A549 (cell line): Measurements from ENCODE around the gene TCTN3. TPM values are rescaled to one million over a fixed set of nuclear protein-coding genes. Genes with fewer than 3 reads are reported as not detected.
A peak's percentile ranks its signal among the peaks of the same experiment; 100 is the strongest.

Source experiments
- ATAC-seq, 2 experiments: fragments of 200-7000 bp in 1 of 2; fragments of >200 bp in 1 of 2; cut with Nextera tagmentation in 1 of 2; cut with Tn5 transposase in 1 of 2; 3 replicates each; pipeline versions ENCODE4 v1.8.0 to v1.9.1; 2018 to 2020; ENCODE audit warnings: mild to moderate bottlenecking in 1 of 2, moderate library complexity in 1 of 2
- CTCF ChIA-PET: fragments of 300-600 bp; sonication (Branson Sonifier 250); formaldehyde crosslinking; extraction: SDS; loops from one replicate; lab custom pipeline; 2021; ENCODE audit warnings: antibody characterized with exemption, inconsistent platforms; lab: Yijun Ruan, JAX
- POLR2A ChIA-PET: fragments of 350-600 bp; formaldehyde crosslinking; extraction: SDS; loops from one replicate; lab custom pipeline; 2021; ENCODE audit warnings: antibody characterized with exemption, inconsistent platforms; lab: Yijun Ruan, JAX
- DNase-seq, 2 experiments: peaks; one replicate each; pipeline versions ENCODE4 v3.0.0 to v3.0.0-alpha.2; 2011 to 2016; ENCODE audit warnings: low read depth in 1 of 2, low spot score in 1 of 2
- FAIRE-seq: peaks from 2 replicates; lab custom pipeline; 2011; peaks lifted over from hg19 to GRCh38; lab: Jason Lieb, UNC
- H3K27ac ChIP-seq, 2 experiments: fragments of >200 bp; sonication (Bioruptor Twin); formaldehyde crosslinking; 3 replicates each; pipeline ENCODE4 v1.5.1; 2016 to 2017
- H3K4me1 ChIP-seq: fragments of >200 bp; sonication (Bioruptor Twin); formaldehyde crosslinking; 3 replicates; pipeline ENCODE4 v1.6.1; 2016
- H3K4me2 ChIP-seq: fragments of >200 bp; sonication (Bioruptor Twin); formaldehyde crosslinking; 3 replicates; pipeline ENCODE4 v1.6.1; 2016
- H3K4me3 ChIP-seq: fragments of >200 bp; sonication (Bioruptor Twin); formaldehyde crosslinking; 3 replicates; pipeline ENCODE4 v1.5.1; 2016
- H3K9me3 ChIP-seq: fragments of >200 bp; sonication (Bioruptor Twin); formaldehyde crosslinking; 3 replicates; pipeline ENCODE4 v1.6.1; 2016
- CBX2 ChIP-seq: fragments of 200-600 bp; sonication (generic); IDR thresholded peaks from 2 replicates; pipeline ENCODE4 v1.6.1; 2016; ENCODE audit warnings: low read depth, mild to moderate bottlenecking, borderline replicate concordance
- CEBPB ChIP-seq, 2 experiments: fragments of >200 bp in 1 of 2; sonication (Bioruptor Twin) in 1 of 2; formaldehyde crosslinking in 1 of 2; IDR thresholded peaks; 2 replicates each; pipeline ENCODE4 v1.6.1; 2012 to 2016
- CHD4 ChIP-seq: fragments of 200-600 bp; sonication (generic); IDR thresholded peaks from 2 replicates; pipeline ENCODE4 v1.6.1; 2016; ENCODE audit warnings: antibody characterized with exemption, mild to moderate bottlenecking, borderline replicate concordance
- EHF ChIP-seq: fragments of 250-450 bp; sonication (Bioruptor Pico); IDR thresholded peaks from 2 replicates; pipeline ENCODE4 v1.5.0; 2020; ENCODE audit warnings: mild to moderate bottlenecking
- EHMT2 ChIP-seq: fragments of 200-600 bp; sonication (generic); IDR thresholded peaks from 2 replicates; pipeline ENCODE4 v1.6.1; 2016; ENCODE audit warnings: antibody characterized with exemption, low read depth, mild to moderate bottlenecking, moderate library complexity
- EP300 ChIP-seq, 2 experiments: fragments of >200 bp; sonication (Bioruptor Twin); formaldehyde crosslinking; IDR thresholded peaks; 2 replicates in 1 of 2; 3 replicates in 1 of 2; pipeline ENCODE4 v1.6.1; 2016 to 2017
- FOSB ChIP-seq: fragments of 250-450 bp; sonication (Bioruptor Pico); IDR thresholded peaks from 2 replicates; pipeline ENCODE4 v1.5.0; 2020; ENCODE audit warnings: mild to moderate bottlenecking, moderate library complexity
- FOSL2 ChIP-seq, 2 experiments: fragments of 450-650 bp in 1 of 2; fragments of >200 bp in 1 of 2; sonication (Bioruptor Twin) in 1 of 2; formaldehyde crosslinking; IDR thresholded peaks; 2 replicates each; pipeline versions ENCODE4 v1.5.0 to v1.6.1; 2016 to 2020; ENCODE audit warnings: mild to moderate bottlenecking in 1 of 2, moderate library complexity in 1 of 2
- FOXS1 ChIP-seq: fragments of 250-450 bp; sonication (Bioruptor Pico); IDR thresholded peaks from 2 replicates; pipeline ENCODE4 v1.5.0; 2020; ENCODE audit warnings: mild to moderate bottlenecking, moderate library complexity
- HDAC2 ChIP-seq: fragments of 200-600 bp; sonication (generic); IDR thresholded peaks from 2 replicates; pipeline ENCODE4 v1.6.1; 2016
- HOXB5 ChIP-seq: fragments of 250-450 bp; sonication (Bioruptor Pico); IDR thresholded peaks from 2 replicates; pipeline ENCODE4 v1.5.0; 2020; ENCODE audit warnings: mild to moderate bottlenecking, moderate library complexity
- JUN ChIP-seq, 2 experiments: fragments of >200 bp; sonication (Bioruptor Twin); formaldehyde crosslinking; IDR thresholded peaks; 2 replicates in 1 of 2; 3 replicates in 1 of 2; pipeline ENCODE4 v1.6.1; 2016 to 2017
- JUNB ChIP-seq: fragments of >200 bp; sonication (Bioruptor Twin); formaldehyde crosslinking; IDR thresholded peaks from 2 replicates; pipeline ENCODE4 v1.6.1; 2016
- KDM5A ChIP-seq: fragments of 200-600 bp; sonication (generic); IDR thresholded peaks from 2 replicates; pipeline ENCODE4 v1.6.1; 2016; ENCODE audit warnings: antibody characterized with exemption, mild to moderate bottlenecking
- MYC ChIP-seq: IDR thresholded peaks from 2 replicates; pipeline ENCODE4 v1.6.1; 2012; ENCODE audit warnings: mild to moderate bottlenecking, inconsistent platforms, low read length, improper control_type of control experiment, borderline replicate concordance
- PHF8 ChIP-seq: fragments of 200-600 bp; sonication (generic); IDR thresholded peaks from 2 replicates; pipeline ENCODE4 v1.6.1; 2016; ENCODE audit warnings: low read depth, mild to moderate bottlenecking, antibody characterized with exemption, moderate library complexity, borderline replicate concordance
- RCOR1 ChIP-seq: fragments of 150-350 bp; IDR thresholded peaks from 2 replicates; pipeline ENCODE4 v1.6.1; 2014; ENCODE audit warnings: antibody characterized with exemption, low read length, low read depth
- RFX5 ChIP-seq: fragments of 450-650 bp; IDR thresholded peaks from 2 replicates; pipeline ENCODE4 v1.7.1; 2014; ENCODE audit warnings: antibody characterized with exemption, mild to moderate bottlenecking, moderate library complexity
- SMC3 ChIP-seq: fragments of >200 bp; sonication (Bioruptor Twin); formaldehyde crosslinking; IDR thresholded peaks from 3 replicates; pipeline ENCODE4 v1.6.1; 2018; ENCODE audit warnings: inconsistent platforms
- ZFP36 ChIP-seq: fragments of 450-650 bp; IDR thresholded peaks from 2 replicates; pipeline ENCODE4 v1.6.1; 2014; ENCODE audit warnings: borderline replicate concordance; ENCODE audit not compliant: partially characterized antibody
- WGBS: methylation state at CpG from one replicate; pipeline ENCODE4 v1.1.6; 2017; ENCODE audit errors: missing lambda C conversion rate; 5-methylcytosine and 5-hydroxymethylcytosine counted together
- polyA plus RNA-seq, 4 experiments: library from polyadenylated mRNA; depleted of rRNA in 3 of 4; stranded (reverse); fragments of >200 nt; fragmentation: RNase III in 1 of 4; extraction: RNeasy Plus Mini Kit Qiagen cat#74134 plus additional on column Dnase treatment in 1 of 4; gene quantifications; 2 replicates in 3 of 4; 3 replicates in 1 of 4; pipeline ENCODE4 v1.2.3, GENCODE V29; 2011 to 2017
- TF ChIP-seq, protein P1 (sequence below): fragments of >200 bp; sonication (Bioruptor Twin); formaldehyde crosslinking; IDR thresholded peaks from 3 replicates; pipeline ENCODE4 v1.5.1; 2016
- TF ChIP-seq, protein P2 (sequence below): IDR thresholded peaks from 2 replicates; pipeline ENCODE4 v1.6.1; 2012
- TF ChIP-seq, protein P3 (sequence below): fragments of >200 bp; sonication (Bioruptor Twin); formaldehyde crosslinking; IDR thresholded peaks from 2 replicates; pipeline ENCODE4 v1.6.1; 2016
- TF ChIP-seq, protein P4 (sequence below): fragments of 150-350 bp; IDR thresholded peaks from 2 replicates; pipeline ENCODE4 v1.6.1; 2014; ENCODE audit warnings: low read depth, mild to moderate bottlenecking, low read length
- TF ChIP-seq, protein P5 (sequence below): IDR thresholded peaks from 2 replicates; pipeline ENCODE4 v1.6.1; 2012; ENCODE audit warnings: low read depth, borderline replicate concordance
- TF ChIP-seq, protein P6 (sequence below): fragments of >200 bp; sonication (Bioruptor Twin); formaldehyde crosslinking; IDR thresholded peaks from 3 replicates; pipeline ENCODE4 v1.6.1; 2016

The TCTN3 gene
- polyA plus RNA-seq, 2 of the 4 experiments (the other 2 are of a cell fraction), result 36.5 to 55.5 TPM

DNA sequence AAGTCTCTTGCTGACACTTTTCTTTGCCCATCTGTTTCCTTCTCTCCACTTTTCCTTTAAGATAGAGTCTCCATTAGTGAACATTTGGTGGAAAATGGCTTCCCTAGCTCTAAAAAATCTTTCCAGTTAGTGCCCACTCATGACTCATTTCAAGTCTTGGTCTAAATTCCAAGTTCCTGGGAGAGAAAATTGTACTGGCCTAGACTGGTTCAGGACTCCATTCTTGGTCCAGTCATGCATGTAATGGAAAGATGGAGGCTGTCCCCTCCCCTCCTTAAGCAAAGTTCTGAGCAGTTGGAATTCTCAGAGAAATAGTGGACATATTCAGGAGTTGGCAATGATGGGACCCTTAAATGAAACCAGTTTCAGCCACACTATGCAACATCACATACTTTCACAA lies 33.4 kb downstream of the TCTN3 start:
- FAIRE-seq (no peak), DNase-seq (no peak)
- POLR2A ChIA-PET, result no interaction called here

DNA sequence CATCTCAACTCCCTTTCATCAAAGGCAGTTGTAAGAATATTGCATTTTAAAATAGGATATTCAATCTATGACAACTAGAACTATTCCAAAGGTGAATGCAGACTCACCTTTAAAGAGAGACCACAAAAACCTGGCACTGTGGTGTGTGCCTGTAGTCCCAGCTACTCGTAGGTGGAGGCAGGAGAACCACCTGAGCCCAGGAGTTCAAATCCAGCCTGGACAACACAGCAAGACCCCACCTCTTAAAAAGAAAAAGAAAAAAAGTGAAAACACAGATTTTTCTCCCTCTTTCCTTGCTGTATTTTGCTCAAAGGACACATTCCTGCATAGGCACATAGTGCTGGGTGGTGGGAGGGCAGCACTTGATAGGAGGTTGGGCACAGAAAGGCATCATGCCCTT lies 36.5 kb downstream of the TCTN3 start:
- ChIA-PET POLR2A (interaction anchor here (0.6 kb wide), 1 partner anchor 37 kb away, joined by 4 read pairs; the partner anchor contains the start of gene TCTN3), CTCF (interaction anchor here (0.7 to 1.2 kb wide), 3 partner anchors 14 to 713 kb away, joined by 3 to 6 read pairs (median 4); partner anchors contain the start of gene TCTN3)
- Histone ChIP-seq H3K27ac (peak overlapping the region; percentile 86 to 95), H3K4me2 (peak overlapping the region; percentile 91), H3K4me3 (peak overlapping the region; percentile 80), H3K4me1 (peaks cover 16% of the 10 kb centered on the region; the same call in 1 of the 3 replicates), H3K9me3 (no peaks in the 10 kb centered on the region)
- 72% methylated on average over 1 of the region's 1 CpG for WGBS
- DNase-seq, result no peak
- ATAC-seq, result no peak
- TF ChIP-seq JUNB (no peak), CBX2 (no peak), ZFP36 (no peak), EHF (CRISPR knock-in tag) (no peak), SMC3 (no peak), FOXS1 (CRISPR knock-in tag) (no peak)
- TF ChIP-seq, protein P1, sequence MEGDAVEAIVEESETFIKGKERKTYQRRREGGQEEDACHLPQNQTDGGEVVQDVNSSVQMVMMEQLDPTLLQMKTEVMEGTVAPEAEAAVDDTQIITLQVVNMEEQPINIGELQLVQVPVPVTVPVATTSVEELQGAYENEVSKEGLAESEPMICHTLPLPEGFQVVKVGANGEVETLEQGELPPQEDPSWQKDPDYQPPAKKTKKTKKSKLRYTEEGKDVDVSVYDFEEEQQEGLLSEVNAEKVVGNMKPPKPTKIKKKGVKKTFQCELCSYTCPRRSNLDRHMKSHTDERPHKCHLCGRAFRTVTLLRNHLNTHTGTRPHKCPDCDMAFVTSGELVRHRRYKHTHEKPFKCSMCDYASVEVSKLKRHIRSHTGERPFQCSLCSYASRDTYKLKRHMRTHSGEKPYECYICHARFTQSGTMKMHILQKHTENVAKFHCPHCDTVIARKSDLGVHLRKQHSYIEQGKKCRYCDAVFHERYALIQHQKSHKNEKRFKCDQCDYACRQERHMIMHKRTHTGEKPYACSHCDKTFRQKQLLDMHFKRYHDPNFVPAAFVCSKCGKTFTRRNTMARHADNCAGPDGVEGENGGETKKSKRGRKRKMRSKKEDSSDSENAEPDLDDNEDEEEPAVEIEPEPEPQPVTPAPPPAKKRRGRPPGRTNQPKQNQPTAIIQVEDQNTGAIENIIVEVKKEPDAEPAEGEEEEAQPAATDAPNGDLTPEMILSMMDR, result no peak
- TF ChIP-seq, protein P2, sequence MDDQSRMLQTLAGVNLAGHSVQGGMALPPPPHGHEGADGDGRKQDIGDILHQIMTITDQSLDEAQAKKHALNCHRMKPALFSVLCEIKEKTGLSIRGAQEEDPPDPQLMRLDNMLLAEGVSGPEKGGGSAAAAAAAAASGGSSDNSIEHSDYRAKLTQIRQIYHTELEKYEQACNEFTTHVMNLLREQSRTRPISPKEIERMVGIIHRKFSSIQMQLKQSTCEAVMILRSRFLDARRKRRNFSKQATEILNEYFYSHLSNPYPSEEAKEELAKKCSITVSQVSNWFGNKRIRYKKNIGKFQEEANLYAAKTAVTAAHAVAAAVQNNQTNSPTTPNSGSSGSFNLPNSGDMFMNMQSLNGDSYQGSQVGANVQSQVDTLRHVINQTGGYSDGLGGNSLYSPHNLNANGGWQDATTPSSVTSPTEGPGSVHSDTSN, result no peak
- no peak for FAIRE-seq

More for the DNA sequence above, 33.4 kb downstream of the TCTN3 start:
- Histone ChIP-seq H3K27ac (no peak overlapping the region), H3K4me2 (no peak overlapping the region), H3K4me1 (peaks cover 10% of the 10 kb centered on the region; the same call in 1 of the 3 replicates), H3K4me3 (no peak overlapping the region), H3K9me3 (no peaks in the 10 kb centered on the region)
- ATAC-seq, result no peak
- TF ChIP-seq EP300 (IDR thresholded peaks at IDR 0.05) (no peak), FOSB (CRISPR knock-in tag) (no peak), HOXB5 (CRISPR knock-in tag) (no peak), EHMT2 (no peak), MYC (no peak), KDM5A (no peak), FOSL2 (IDR thresholded peaks at IDR 0.05) (no peak), FOSL2 (CRISPR knock-in tag; IDR thresholded peaks at IDR 0.05) (no peak), CHD4 (no peak)
- TF ChIP-seq, protein P3, sequence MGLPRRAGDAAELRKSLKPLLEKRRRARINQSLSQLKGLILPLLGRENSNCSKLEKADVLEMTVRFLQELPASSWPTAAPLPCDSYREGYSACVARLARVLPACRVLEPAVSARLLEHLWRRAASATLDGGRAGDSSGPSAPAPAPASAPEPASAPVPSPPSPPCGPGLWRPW, result no peak
- CTCF ChIA-PET, result interaction anchor here (0.9 to 4.4 kb wide), 2 partner anchors 34 to 297 kb away, joined by 3 to 22 read pairs; partner anchors contain the start of gene TCTN3

DNA sequence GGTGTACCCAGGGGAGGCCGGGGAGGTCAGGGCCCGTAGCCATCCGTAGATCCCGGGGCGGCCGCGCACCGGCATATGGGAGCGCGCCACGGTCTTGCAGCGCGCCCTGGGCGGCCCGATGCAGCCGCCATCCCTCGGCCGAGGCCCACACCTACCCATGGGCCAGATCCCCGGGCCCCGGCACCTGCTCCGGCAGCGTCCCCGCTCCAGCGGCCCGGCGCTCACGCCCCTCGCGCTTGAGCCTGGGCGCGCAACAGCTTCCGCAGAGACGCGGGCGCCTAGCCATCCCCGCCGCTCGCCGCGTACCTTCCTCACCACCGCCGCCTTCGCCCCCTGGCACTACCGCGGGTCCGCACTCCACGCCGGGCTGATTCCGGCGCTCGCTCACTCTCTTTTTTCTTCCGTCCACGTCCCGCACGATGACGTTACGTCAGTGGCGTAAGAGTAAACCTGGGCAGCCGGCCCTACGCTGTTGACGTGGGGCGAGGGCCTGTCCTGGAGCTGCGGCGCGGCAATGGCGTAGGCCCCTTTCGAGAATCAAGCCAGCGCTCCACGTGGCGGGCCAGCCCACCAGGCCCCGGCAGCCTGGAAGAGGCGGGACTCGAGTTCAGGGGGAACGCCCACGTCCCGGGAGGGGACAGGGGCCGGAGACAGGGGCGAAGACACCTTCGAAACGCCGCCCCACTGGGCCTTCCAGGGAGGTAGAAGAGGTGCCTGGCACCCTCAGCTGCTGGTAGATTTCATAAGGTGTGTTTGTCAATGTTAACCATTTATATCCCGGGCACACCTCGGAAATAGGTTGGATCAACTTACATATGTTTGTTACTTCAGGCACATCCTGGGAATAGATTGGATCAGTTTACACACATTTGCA lies 37.2 kb downstream of the TCTN3 start, which contains the start of gene ALDH18A1:
ALDH18A1 (minus strand) TSS at position 421 of the 874 bp plus-strand sequence. CDS start 3,334 bp downstream, outside the sequence.
- ChIA-PET POLR2A (interaction anchor here (0.6 kb wide), 1 partner anchor 37 kb away, joined by 4 read pairs; the partner anchor contains the start of gene TCTN3), CTCF (interaction anchor here (0.6 to 1.2 kb wide), 4 partner anchors 15 to 714 kb away, joined by 3 to 6 read pairs (median 4); partner anchors contain the start of gene TCTN3)
- ATAC-seq (peak; percentile 85 to 97), FAIRE-seq (no peak), DNase-seq (peak; percentile 87 to 91)
- peak within 1 kb of the TSS; percentile 80 for H3K4me3 ChIP-seq
- peaks cover 10% of the 10 kb centered on the region; the same call in 1 of the 3 replicates for H3K4me1 ChIP-seq
- WGBS, result 4% methylated on average over 18 of the region's 83 CpGs
- H3K4me2 ChIP-seq, result peak within 1 kb of the TSS; percentile 91
- peak within 1 kb of the TSS; percentile 86 to 95 for H3K27ac ChIP-seq
- peaks cover 4% of the 10 kb centered on the region; the same call in 1 of the 3 replicates for H3K9me3 ChIP-seq
- TF ChIP-seq MYC (peak; percentile 94), JUN (IDR thresholded peaks at IDR 0.05) (peak; percentile 37 to 59; a peak in 3 of 5 replicates), CEBPB (IDR thresholded peaks at IDR 0.05) (no peak), RFX5 (no peak), FOXS1 (CRISPR knock-in tag) (no peak), HDAC2 (no peak), PHF8 (0 out of 2 replicates have a peak, but pooled peaks have one; percentile 43), RCOR1 (no peak)
- TF ChIP-seq, protein P4, sequence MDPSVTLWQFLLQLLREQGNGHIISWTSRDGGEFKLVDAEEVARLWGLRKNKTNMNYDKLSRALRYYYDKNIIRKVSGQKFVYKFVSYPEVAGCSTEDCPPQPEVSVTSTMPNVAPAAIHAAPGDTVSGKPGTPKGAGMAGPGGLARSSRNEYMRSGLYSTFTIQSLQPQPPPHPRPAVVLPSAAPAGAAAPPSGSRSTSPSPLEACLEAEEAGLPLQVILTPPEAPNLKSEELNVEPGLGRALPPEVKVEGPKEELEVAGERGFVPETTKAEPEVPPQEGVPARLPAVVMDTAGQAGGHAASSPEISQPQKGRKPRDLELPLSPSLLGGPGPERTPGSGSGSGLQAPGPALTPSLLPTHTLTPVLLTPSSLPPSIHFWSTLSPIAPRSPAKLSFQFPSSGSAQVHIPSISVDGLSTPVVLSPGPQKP, result no peak
- TF ChIP-seq, protein P5, sequence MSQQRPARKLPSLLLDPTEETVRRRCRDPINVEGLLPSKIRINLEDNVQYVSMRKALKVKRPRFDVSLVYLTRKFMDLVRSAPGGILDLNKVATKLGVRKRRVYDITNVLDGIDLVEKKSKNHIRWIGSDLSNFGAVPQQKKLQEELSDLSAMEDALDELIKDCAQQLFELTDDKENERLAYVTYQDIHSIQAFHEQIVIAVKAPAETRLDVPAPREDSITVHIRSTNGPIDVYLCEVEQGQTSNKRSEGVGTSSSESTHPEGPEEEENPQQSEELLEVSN, result peak; percentile 74; the same call in 1 of the 2 replicates
- TF ChIP-seq, protein P6, sequence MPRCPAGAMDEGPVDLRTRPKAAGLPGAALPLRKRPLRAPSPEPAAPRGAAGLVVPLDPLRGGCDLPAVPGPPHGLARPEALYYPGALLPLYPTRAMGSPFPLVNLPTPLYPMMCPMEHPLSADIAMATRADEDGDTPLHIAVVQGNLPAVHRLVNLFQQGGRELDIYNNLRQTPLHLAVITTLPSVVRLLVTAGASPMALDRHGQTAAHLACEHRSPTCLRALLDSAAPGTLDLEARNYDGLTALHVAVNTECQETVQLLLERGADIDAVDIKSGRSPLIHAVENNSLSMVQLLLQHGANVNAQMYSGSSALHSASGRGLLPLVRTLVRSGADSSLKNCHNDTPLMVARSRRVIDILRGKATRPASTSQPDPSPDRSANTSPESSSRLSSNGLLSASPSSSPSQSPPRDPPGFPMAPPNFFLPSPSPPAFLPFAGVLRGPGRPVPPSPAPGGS, result no peak
